HG02943 (cell line): ENCODE results near the gene IER5.

ENCODE experiments used
- ATAC-seq: cut with Tn5 transposase; IDR thresholded peaks from one replicate; pipeline ENCODE4 v1.9.1; 2021; ENCODE audit warnings: mild to moderate bottlenecking, low read depth, moderate library complexity; ENCODE audit not compliant: unreplicated experiment

The IER5 gene

GRCh38 chr1:181129771-181130606 is 41.5 kb downstream of the IER5 start:
- ATAC-seq: no peak

- no peak for ATAC-seq
These were observed 42.9 kb downstream of the IER5 start for GRCh38 chr1:181131255-181131941.

GRCh38 chr1:181133441-181133951 is 45.0 kb downstream of the IER5 start:
- ATAC-seq: no peak

- no peak for ATAC-seq
These were observed 45.5 kb downstream of the IER5 start for GRCh38 chr1:181133969-181134418.

GRCh38 chr1:181134543-181135436 is 46.3 kb downstream of the IER5 start:
- peak; percentile 43 for ATAC-seq

- ATAC-seq: no peak
These were observed 46.9 kb downstream of the IER5 start for GRCh38 chr1:181135437-181135731.

- no peak for ATAC-seq
These were observed 47.6 kb downstream of the IER5 start for GRCh38 chr1:181135815-181136737.

GRCh38 chr1:181136738-181137122 is 48.2 kb downstream of the IER5 start:
- ATAC-seq: no peak

GRCh38 chr1:181137217-181137743 is 48.8 kb downstream of the IER5 start:
- ATAC-seq: no peak

GRCh38 chr1:181139631-181140061 is 51.1 kb downstream of the IER5 start:
- no peak for ATAC-seq

- ATAC-seq: no peak
These were observed 51.9 kb downstream of the IER5 start for GRCh38 chr1:181140398-181140797.

- no peak for ATAC-seq
These were observed 52.4 kb downstream of the IER5 start for GRCh38 chr1:181140891-181141290.

GRCh38 chr1:181141431-181141910 is 53.0 kb downstream of the IER5 start:
- ATAC-seq: no peak
